K562 (cell line): Measurements from ENCODE around the gene CEBPB. TPM values are rescaled to one million over a fixed set of nuclear protein-coding genes. Genes with fewer than 3 reads are reported as not detected.

Source experiments
- ATAC-seq: fragments of 200-7000 bp; cut with Tn5 transposase; 3 replicates; pipeline ENCODE4 v1.9.1; 2020; ENCODE audit warnings: moderate library complexity
- BruUV-seq: library from RNA; stranded (reverse); fragments of 400-500 nt; replicated peaks from 2 replicates; lab custom pipeline; 2021; lab: Mats Ljungman, UMichigan
- CTCF ChIA-PET: fragments of 300-600 bp; formaldehyde crosslinking; extraction: SDS; loops from one replicate; lab custom pipeline; 2021; ENCODE audit warnings: low intra/inter-chr PET ratio; lab: Yijun Ruan, JAX
- POLR2A ChIA-PET: fragments of 300-600, 350-650 bp; sonication (Branson Sonifier 250); formaldehyde crosslinking; extraction: SDS; loops from one replicate; lab custom pipeline; 2021; ENCODE audit warnings: antibody characterized with exemption, inconsistent platforms; lab: Yijun Ruan, JAX
- DNase-seq, 4 experiments: peaks; one replicate each; pipeline versions ENCODE4 v3.0.0 to v3.0.0-alpha.2; 2011 to 2018; ENCODE audit warnings: low spot score in 3 of 4, mixed read lengths in 3 of 4; ENCODE audit errors: extremely low read depth in 1 of 4
- FAIRE-seq: peaks from 2 replicates; lab custom pipeline; 2011; peaks lifted over from hg19 to GRCh38; lab: Jason Lieb, UNC
- H2AFZ ChIP-seq: 2 replicates; pipeline ENCODE4 v1.6.0; 2011; ENCODE audit warnings: low read depth, low read length, control low read depth, inconsistent platforms
- H3K27ac ChIP-seq: fragments of 200-600 bp; 3 replicates; pipeline ENCODE4 v1.8.0; 2011; ENCODE audit warnings: low read depth, mild to moderate bottlenecking, control low read depth, inconsistent platforms, low read length, moderate library complexity, mixed read lengths; ENCODE audit errors: extremely low read depth
- H3K27me3 ChIP-seq, 2 experiments: fragments of 300-600 bp in 1 of 2; 2 replicates in 1 of 2; 3 replicates in 1 of 2; pipeline versions ENCODE4 v1.6.0 to v1.8.0; 2011; ENCODE audit warnings: inconsistent platforms in 2 of 2, low read length in 2 of 2, mild to moderate bottlenecking in 1 of 2, mixed read lengths in 1 of 2, moderate library complexity in 1 of 2; ENCODE audit not compliant: control insufficient read depth in 2 of 2, insufficient read depth in 2 of 2
- H3K36me3 ChIP-seq: fragments of 300-600 bp; 3 replicates; pipeline ENCODE4 v1.8.0; 2011; ENCODE audit warnings: mild to moderate bottlenecking, low read length, inconsistent platforms; ENCODE audit not compliant: control insufficient read depth, insufficient read depth
- H3K4me1 ChIP-seq, 2 experiments: fragments of 200-600 bp in 1 of 2; replicated peaks in 1 of 2; 2 replicates in 1 of 2; 3 replicates in 1 of 2; pipeline versions ENCODE4 v1.5.1 to v1.8.0; 2011; ENCODE audit warnings: inconsistent platforms in 2 of 2, low read length in 2 of 2, mild to moderate bottlenecking in 1 of 2, mixed read lengths in 1 of 2, moderate library complexity in 1 of 2; ENCODE audit not compliant: control insufficient read depth in 2 of 2, insufficient read depth in 2 of 2
- H3K4me2 ChIP-seq: 2 replicates; pipeline ENCODE4 v1.6.1; 2011; ENCODE audit warnings: low read length, control low read depth, inconsistent platforms, mixed read lengths; ENCODE audit not compliant: insufficient read depth
- H3K4me3 ChIP-seq: fragments of 200-600 bp; sonication (generic), shearing (Covaris generic); 2 replicates; pipeline ENCODE4 v1.5.1; 2016; ENCODE audit warnings: control low read depth, inconsistent platforms
- H3K79me2 ChIP-seq: fragments of 200-600 bp; 3 replicates; pipeline ENCODE4 v1.8.0; 2011; ENCODE audit warnings: low read length, inconsistent platforms; ENCODE audit not compliant: control insufficient read depth, insufficient read depth
- H3K9ac ChIP-seq, 2 experiments: 2 replicates each; pipeline versions ENCODE4 v1.6.0 to v1.6.1; 2011; ENCODE audit warnings: low read depth in 2 of 2, low read length in 2 of 2, control low read depth in 1 of 2, inconsistent platforms in 1 of 2, mild to moderate bottlenecking in 1 of 2, mixed read lengths in 1 of 2; ENCODE audit not compliant: insufficient read depth in 1 of 2
- H3K9me1 ChIP-seq: one replicate; pipeline ENCODE4 v1.6.0; 2011; ENCODE audit warnings: inconsistent platforms, mild to moderate bottlenecking, low read length, moderate library complexity; ENCODE audit not compliant: control insufficient read depth, insufficient read depth
- H3K9me3 ChIP-seq: replicated peaks from 2 replicates; pipeline ENCODE4 v1.5.1; 2011; ENCODE audit warnings: low read depth, low read length, inconsistent platforms; ENCODE audit not compliant: control insufficient read depth, insufficient read depth
- H4K20me1 ChIP-seq: replicated peaks from 2 replicates; pipeline ENCODE4 v1.6.1; 2011; ENCODE audit warnings: low read length, inconsistent platforms, mixed read lengths; ENCODE audit not compliant: control insufficient read depth, insufficient read depth
- BCOR ChIP-seq: fragments of 450-650 bp; IDR thresholded peaks from 2 replicates; pipeline ENCODE4 v1.6.1; 2016
- ERF ChIP-seq: fragments of 450-650 bp; formaldehyde crosslinking; IDR thresholded peaks from 2 replicates; pipeline ENCODE4 v1.4.0; 2020; ENCODE audit warnings: mild to moderate bottlenecking, mixed read lengths
- FOXJ2 ChIP-seq: fragments of 200-800 bp; sonication (Bioruptor generic); IDR thresholded peaks from 2 replicates; pipeline ENCODE4 v1.6.1; 2016; ENCODE audit warnings: missing genetic modification characterization, missing compliant biosample characterization
- ILF3 ChIP-seq: fragments of 450-650 bp; IDR thresholded peaks from 2 replicates; pipeline ENCODE4 v1.6.1; 2018; ENCODE audit warnings: antibody characterized with exemption, mild to moderate bottlenecking, moderate library complexity, borderline replicate concordance
- ILK ChIP-seq: fragments of 450-650 bp; IDR thresholded peaks from 2 replicates; pipeline ENCODE4 v1.6.1; 2016; ENCODE audit warnings: missing genetic modification characterization, low read depth, mild to moderate bottlenecking, missing compliant biosample characterization, moderate library complexity, borderline replicate concordance
- MAFG ChIP-seq: fragments of 450-650 bp; conservative IDR thresholded peaks from 2 replicates; pipeline ENCODE4 v1.6.1; 2016; ENCODE audit warnings: missing genetic modification characterization, missing compliant biosample characterization
- RBM25 ChIP-seq: fragments of 200-400 bp; formaldehyde crosslinking; IDR thresholded peaks from 2 replicates; pipeline ENCODE4 v1.6.1; 2018; ENCODE audit warnings: low read length, low read depth, moderate library complexity; ENCODE audit not compliant: severe bottlenecking
- VEZF1 ChIP-seq: fragments of 200-800 bp; sonication (Bioruptor generic); IDR thresholded peaks from 2 replicates; pipeline ENCODE4 v1.6.1; 2017; ENCODE audit warnings: missing genetic modification characterization, missing compliant biosample characterization
- WGBS: fragments of 100-300 bp; shearing (Covaris generic); methylation state at CpG from one replicate; pipeline ENCODE4 v1.1.6; 2016; ENCODE audit warnings: low coverage, mixed read lengths; ENCODE audit not compliant: insufficient coverage; ENCODE audit errors: missing lambda C conversion rate; 5-methylcytosine and 5-hydroxymethylcytosine counted together
- in situ Hi-C: fragments of 300-500 bp; cut with MboI; formaldehyde crosslinking; loops from 4 replicates; pipeline ENCODE4 v1.15.0; 2018; ENCODE audit warnings: inconsistent platforms, mixed read lengths
- intact Hi-C: fragments of 100-400 bp; cut with micrococcal nuclease; formaldehyde crosslinking; loops from 2 replicates; pipeline ENCODE4 v1.14.2; 2022
- polyA plus RNA-seq, 8 experiments: library from polyadenylated mRNA; depleted of rRNA in 4 of 8; stranded (reverse) in 5 of 8; unstranded in 3 of 8; fragments of >200 nt; fragmentation: Nextera tagmentation in 2 of 8; fragmentation: Illumina TruSeq in 1 of 8; extraction: Ambion mirVana in 2 of 8; extraction: Trizol in 1 of 8; gene quantifications; 2 replicates each; pipeline versions ENCODE4 v1.2.1 to v1.2.3, GENCODE V29; 2011 to 2014; ENCODE audit warnings: inconsistent platforms in 1 of 8, missing spikeins in 1 of 8
- total RNA-seq, 7 experiments: library from RNA; depleted of rRNA in 6 of 7; stranded (reverse); fragments of >200 nt in 6 of 7; fragmentation: Illumina TruSeq in 2 of 7; extraction: Trizol in 2 of 7; gene quantifications; 2 replicates each; pipeline versions ENCODE4 v1.2.1 to v1.2.3, GENCODE V29; 2011 to 2021; ENCODE audit warnings: low replicate concordance in 1 of 7

The CEBPB gene
- total and polyA plus RNA-seq, 9 of the 15 experiments (the other 6 are each of a cell fraction or from before 2014, with no cell fraction given) = 1.2 to 72.6 (median 7.8) TPM

- 51% methylated on average over 5 of the region's 5 CpGs for WGBS
- no peak for TF ChIP-seq VEZF1 (CRISPR knock-in tag)
- TF ChIP-seq ILK (tag) = no peak
- no peak for TF ChIP-seq ILF3
- peak; percentile 48 for TF ChIP-seq RBM25
- TF ChIP-seq MAFG (tag) = no peak
- TF ChIP-seq ERF (CRISPR knock-in tag) = no peak
- no peak for TF ChIP-seq FOXJ2 (tag)
- 0 out of 2 replicates have a peak, but pooled peaks have one; percentile 13 for TF ChIP-seq BCOR
- intact Hi-C loops = loop anchor here (5.0 to 10.0 kb wide), 2 partner anchors 387 to 609 kb away; partner anchors contain the start of gene BCAS4
- BruUV-seq = no TSS peak
- H3K4me2 ChIP-seq = no peak overlapping the region
- H2AFZ ChIP-seq = 0 out of 2 replicates have a peak overlapping the region, but pooled peaks have one; percentile 36
- no peaks in the 10 kb centered on the region for H4K20me1 ChIP-seq
- ATAC-seq (no peak), DNase-seq (no peak), FAIRE-seq (no peak)
- no peaks in the 10 kb centered on the region for H3K36me3 ChIP-seq
- H3K9ac ChIP-seq = no peak overlapping the region
- ChIA-PET POLR2A (no interaction called here), CTCF (interaction anchor here (0.7 to 4.7 kb wide), 3 partner anchors 277 to 394 kb away, joined by 4 to 58 read pairs (median 20); no protein-coding TSS in a partner anchor)
- H3K9me1 ChIP-seq = no peaks in the 10 kb centered on the region
- no peak overlapping the region for H3K27ac ChIP-seq
- H3K4me3 ChIP-seq = no peak overlapping the region
- peaks cover 22 to 35% of the 10 kb centered on the region in 2 experiments; a peak in 4 of 5 replicates for H3K4me1 ChIP-seq
- in situ Hi-C loops = loop anchor here (5.0 kb wide), 2 partner anchors 277 to 392 kb away; no protein-coding TSS in a partner anchor
- no peaks in the 10 kb centered on the region for H3K27me3 ChIP-seq
- no peaks in the 10 kb centered on the region for H3K79me2 ChIP-seq
- H3K9me3 ChIP-seq = no peaks in the 10 kb centered on the region
Observed at GRCh38 chr20:50185426-50185825, 5.2 kb upstream of the CEBPB start.
